Neural cell (in vitro differentiated cells): ENCODE results near the gene SUPT4H1. TPM values are rescaled to one million over a fixed set of nuclear protein-coding genes. Genes with fewer than 3 reads are reported as not detected.

Experiments
- H2AFZ ChIP-seq: fragments of 200-600, 300-800 bp; sonication (generic), shearing (Covaris generic); 2 replicates; pipeline ENCODE4 v1.6.0; 2014; ENCODE audit warnings: low read depth, mild to moderate bottlenecking, antibody characterized with exemption, low read length, moderate library complexity
- H3F3A ChIP-seq: fragments of 200-600 bp; shearing (Covaris generic); 2 replicates; pipeline ENCODE4 v1.6.1; 2016; ENCODE audit warnings: mild to moderate bottlenecking, moderate library complexity, mixed read lengths, antibody characterized with exemption, low read length; ENCODE audit not compliant: insufficient read depth, poor library complexity, severe bottlenecking
- H3K27ac ChIP-seq: fragments of 200-600, 300-800 bp; sonication (generic), shearing (Covaris generic); 2 replicates; pipeline ENCODE4 v1.5.1; 2014; ENCODE audit warnings: mild to moderate bottlenecking, low read length, moderate library complexity
- H3K27me3 ChIP-seq: fragments of 300-800, 200-600 bp; sonication (generic), shearing (Covaris generic); 2 replicates; pipeline ENCODE4 v1.6.0; 2014; ENCODE audit warnings: mild to moderate bottlenecking, low read depth, low read length, moderate library complexity; ENCODE audit not compliant: insufficient read depth
- H3K36me3 ChIP-seq: fragments of 300-800, 200-600 bp; sonication (generic), shearing (Covaris generic); 2 replicates; pipeline ENCODE4 v1.5.1; 2014; ENCODE audit warnings: mild to moderate bottlenecking, antibody characterized with exemption, low read length, moderate library complexity; ENCODE audit not compliant: insufficient read depth
- H3K4me2 ChIP-seq: fragments of 300-800, 200-600 bp; sonication (generic), shearing (Covaris generic); 2 replicates; pipeline ENCODE4 v1.6.0; 2014; ENCODE audit warnings: mild to moderate bottlenecking, low read length
- H3K4me3 ChIP-seq: fragments of 300-800, 200-600 bp; sonication (generic), shearing (Covaris generic); 2 replicates; pipeline ENCODE4 v1.5.1; 2014; ENCODE audit warnings: mild to moderate bottlenecking, low read length, moderate library complexity
- H3K79me2 ChIP-seq: fragments of 200-600 bp; shearing (Covaris generic); replicated peaks from 2 replicates; pipeline ENCODE4 v1.6.0; 2014; ENCODE audit warnings: mild to moderate bottlenecking, low read length, moderate library complexity; ENCODE audit not compliant: insufficient read depth
- H3K9ac ChIP-seq: fragments of 300-800, 200-600 bp; sonication (generic), shearing (Covaris generic); 2 replicates; pipeline ENCODE4 v1.6.1; 2016; ENCODE audit warnings: mild to moderate bottlenecking, low read length, mixed read lengths
- H3K9me2 ChIP-seq: fragments of 200-600 bp; shearing (Covaris generic); 2 replicates; pipeline ENCODE4 v1.6.1; 2016; ENCODE audit warnings: mild to moderate bottlenecking, low read length, mixed read lengths; ENCODE audit not compliant: insufficient read depth
- H3K9me3 ChIP-seq: fragments of 200-600, 300-800 bp; sonication (generic), shearing (Covaris generic); 2 replicates; pipeline ENCODE4 v1.6.1; 2016; ENCODE audit warnings: mild to moderate bottlenecking, mixed run types, low read length, moderate library complexity, mixed read lengths
- H4K20me1 ChIP-seq: fragments of 200-600 bp; shearing (Covaris generic); 2 replicates; pipeline ENCODE4 v1.6.1; 2016; ENCODE audit warnings: mild to moderate bottlenecking, mixed run types; ENCODE audit not compliant: insufficient read depth
- EZH2 ChIP-seq: fragments of 200-600, 300-800 bp; shearing (Covaris generic), sonication (generic); IDR thresholded peaks from 2 replicates; pipeline ENCODE4 v1.6.1; 2014; ENCODE audit warnings: antibody characterized with exemption, low read length, borderline replicate concordance, mild to moderate bottlenecking; ENCODE audit not compliant: insufficient read depth, poor library complexity, severe bottlenecking
- MXI1 ChIP-seq: fragments of 450-650 bp; conservative IDR thresholded peaks from 2 replicates; pipeline ENCODE4 v1.6.1; 2014; ENCODE audit warnings: antibody characterized with exemption, mild to moderate bottlenecking; ENCODE audit not compliant: poor library complexity, severe bottlenecking
- POLR2AphosphoS5 ChIP-seq: IDR thresholded peaks from 2 replicates; pipeline ENCODE4 v1.6.1; 2012
- SMC3 ChIP-seq: fragments of 450-650 bp; conservative IDR thresholded peaks from 2 replicates; pipeline ENCODE4 v1.6.1; 2014; ENCODE audit warnings: antibody characterized with exemption, mild to moderate bottlenecking, moderate library complexity; ENCODE audit not compliant: poor library complexity
- TAF1 ChIP-seq: IDR thresholded peaks from 2 replicates; pipeline ENCODE4 v1.6.1; 2012; ENCODE audit warnings: low read depth
- polyA plus RNA-seq: library from polyadenylated mRNA; depleted of rRNA; stranded (reverse); fragments of >200 nt; gene quantifications from 2 replicates; pipeline ENCODE4 v1.2.3, GENCODE V29; 2014
- TF ChIP-seq, protein P1 (sequence below): fragments of 450-650 bp; IDR thresholded peaks from 2 replicates; pipeline ENCODE4 v1.5.1; 2014; ENCODE audit warnings: antibody characterized with exemption, mild to moderate bottlenecking, moderate library complexity; ENCODE audit not compliant: poor library complexity, severe bottlenecking
- TF ChIP-seq, protein P2 (sequence below): IDR thresholded peaks from 2 replicates; pipeline ENCODE4 v1.6.1; 2012; ENCODE audit warnings: borderline replicate concordance

SUPT4H1 gene
- polyA plus RNA-seq, 1 donor from 2014 or later = 109 TPM

DNA sequence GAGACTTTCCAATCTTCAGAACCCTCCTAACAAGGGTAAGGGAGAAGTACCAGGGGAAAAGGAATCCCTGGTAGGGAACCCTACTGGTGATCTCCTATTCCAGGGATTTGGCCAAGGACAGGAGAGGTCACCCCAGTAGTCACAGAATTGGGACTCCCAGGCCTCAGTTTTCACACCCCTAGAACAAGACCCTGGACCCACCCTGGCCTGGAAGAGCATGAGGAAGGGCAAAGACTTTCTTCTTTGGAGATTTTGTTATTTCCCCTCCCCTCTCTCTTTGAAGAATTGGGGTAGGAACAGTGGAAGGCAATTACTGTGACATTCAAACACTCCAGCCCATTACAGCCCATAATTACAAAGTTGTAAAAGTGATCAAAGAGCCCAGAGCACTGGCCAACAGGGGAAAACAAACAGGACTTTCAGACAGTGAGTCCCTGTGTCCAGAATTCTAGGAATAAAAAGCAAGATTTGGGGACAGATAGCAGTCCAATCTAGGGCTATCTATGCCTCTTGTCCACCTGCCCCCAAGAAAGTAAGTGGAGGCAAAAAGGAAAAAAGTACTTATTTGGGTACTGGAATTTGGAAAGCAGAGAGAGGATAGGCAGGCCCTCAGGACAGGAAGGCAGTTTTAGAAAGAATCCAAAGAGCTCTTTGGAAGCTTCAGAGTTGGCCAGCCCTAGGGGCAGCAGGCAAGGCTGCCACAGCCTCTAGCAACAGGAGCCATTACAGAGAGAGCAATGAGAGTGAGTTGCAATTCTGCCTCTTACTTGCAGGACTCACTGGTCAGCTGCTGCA lies 13.4 kb upstream of the SUPT4H1 start:
- H2AFZ ChIP-seq = no peak overlapping the region
- no peak overlapping the region for H3K4me3 ChIP-seq
- H3K9me3 ChIP-seq = no peaks in the 10 kb centered on the region
- no peak overlapping the region for H3K27ac ChIP-seq
- no peaks in the 10 kb centered on the region for H3F3A ChIP-seq
- no peaks in the 10 kb centered on the region for H3K79me2 ChIP-seq
- H3K36me3 ChIP-seq = no peaks in the 10 kb centered on the region
- no peak for TF ChIP-seq TAF1
- TF ChIP-seq POLR2AphosphoS5 = no peak
- TF ChIP-seq, protein P1, sequence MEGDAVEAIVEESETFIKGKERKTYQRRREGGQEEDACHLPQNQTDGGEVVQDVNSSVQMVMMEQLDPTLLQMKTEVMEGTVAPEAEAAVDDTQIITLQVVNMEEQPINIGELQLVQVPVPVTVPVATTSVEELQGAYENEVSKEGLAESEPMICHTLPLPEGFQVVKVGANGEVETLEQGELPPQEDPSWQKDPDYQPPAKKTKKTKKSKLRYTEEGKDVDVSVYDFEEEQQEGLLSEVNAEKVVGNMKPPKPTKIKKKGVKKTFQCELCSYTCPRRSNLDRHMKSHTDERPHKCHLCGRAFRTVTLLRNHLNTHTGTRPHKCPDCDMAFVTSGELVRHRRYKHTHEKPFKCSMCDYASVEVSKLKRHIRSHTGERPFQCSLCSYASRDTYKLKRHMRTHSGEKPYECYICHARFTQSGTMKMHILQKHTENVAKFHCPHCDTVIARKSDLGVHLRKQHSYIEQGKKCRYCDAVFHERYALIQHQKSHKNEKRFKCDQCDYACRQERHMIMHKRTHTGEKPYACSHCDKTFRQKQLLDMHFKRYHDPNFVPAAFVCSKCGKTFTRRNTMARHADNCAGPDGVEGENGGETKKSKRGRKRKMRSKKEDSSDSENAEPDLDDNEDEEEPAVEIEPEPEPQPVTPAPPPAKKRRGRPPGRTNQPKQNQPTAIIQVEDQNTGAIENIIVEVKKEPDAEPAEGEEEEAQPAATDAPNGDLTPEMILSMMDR = no peak
- H3K27me3 ChIP-seq = no peaks in the 10 kb centered on the region
- H4K20me1 ChIP-seq = no peaks in the 10 kb centered on the region
- H3K9ac ChIP-seq = no peak overlapping the region
- H3K4me2 ChIP-seq = no peak overlapping the region
- no peaks in the 10 kb centered on the region for H3K9me2 ChIP-seq

DNA sequence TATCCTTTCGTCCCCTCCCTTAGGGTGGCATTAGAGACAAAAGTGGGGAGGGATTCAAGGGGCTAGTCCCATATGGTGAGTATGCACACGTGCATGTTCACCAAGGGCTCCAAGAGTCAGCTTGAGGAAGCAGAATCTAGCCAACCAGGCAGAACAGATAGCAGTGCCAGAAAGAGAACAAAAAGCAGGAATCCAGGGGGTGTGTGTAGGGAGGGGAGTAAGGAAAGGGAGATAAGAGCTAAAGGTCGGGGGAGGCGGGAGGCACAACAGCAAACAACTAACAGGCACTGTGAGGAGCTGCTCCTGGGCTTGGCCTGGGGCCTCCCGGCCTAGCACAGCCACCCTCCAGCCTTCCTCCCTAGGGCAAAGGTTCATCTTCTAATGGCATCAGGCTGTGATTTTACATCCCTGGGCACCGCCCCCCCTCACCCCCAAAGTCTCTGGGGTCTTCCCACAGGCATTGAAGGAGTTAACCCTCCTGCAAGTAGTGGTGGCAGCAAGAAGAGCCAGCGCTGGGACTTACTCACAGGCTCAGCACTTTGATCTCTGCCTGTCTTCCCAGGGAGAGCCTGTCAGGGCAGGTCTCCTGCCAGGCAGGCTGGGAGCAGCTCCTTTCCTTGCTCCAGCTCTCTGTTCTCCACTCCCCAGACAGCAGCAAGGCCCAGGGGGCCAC lies 12.4 kb upstream of the SUPT4H1 start:
- no peaks in the 10 kb centered on the region for H3K79me2 ChIP-seq
- no peak overlapping the region for H3K4me2 ChIP-seq
- TF ChIP-seq POLR2AphosphoS5 (no peak), SMC3 (no peak), MXI1 (no peak), EZH2 (no peak)
- TF ChIP-seq, protein P2, sequence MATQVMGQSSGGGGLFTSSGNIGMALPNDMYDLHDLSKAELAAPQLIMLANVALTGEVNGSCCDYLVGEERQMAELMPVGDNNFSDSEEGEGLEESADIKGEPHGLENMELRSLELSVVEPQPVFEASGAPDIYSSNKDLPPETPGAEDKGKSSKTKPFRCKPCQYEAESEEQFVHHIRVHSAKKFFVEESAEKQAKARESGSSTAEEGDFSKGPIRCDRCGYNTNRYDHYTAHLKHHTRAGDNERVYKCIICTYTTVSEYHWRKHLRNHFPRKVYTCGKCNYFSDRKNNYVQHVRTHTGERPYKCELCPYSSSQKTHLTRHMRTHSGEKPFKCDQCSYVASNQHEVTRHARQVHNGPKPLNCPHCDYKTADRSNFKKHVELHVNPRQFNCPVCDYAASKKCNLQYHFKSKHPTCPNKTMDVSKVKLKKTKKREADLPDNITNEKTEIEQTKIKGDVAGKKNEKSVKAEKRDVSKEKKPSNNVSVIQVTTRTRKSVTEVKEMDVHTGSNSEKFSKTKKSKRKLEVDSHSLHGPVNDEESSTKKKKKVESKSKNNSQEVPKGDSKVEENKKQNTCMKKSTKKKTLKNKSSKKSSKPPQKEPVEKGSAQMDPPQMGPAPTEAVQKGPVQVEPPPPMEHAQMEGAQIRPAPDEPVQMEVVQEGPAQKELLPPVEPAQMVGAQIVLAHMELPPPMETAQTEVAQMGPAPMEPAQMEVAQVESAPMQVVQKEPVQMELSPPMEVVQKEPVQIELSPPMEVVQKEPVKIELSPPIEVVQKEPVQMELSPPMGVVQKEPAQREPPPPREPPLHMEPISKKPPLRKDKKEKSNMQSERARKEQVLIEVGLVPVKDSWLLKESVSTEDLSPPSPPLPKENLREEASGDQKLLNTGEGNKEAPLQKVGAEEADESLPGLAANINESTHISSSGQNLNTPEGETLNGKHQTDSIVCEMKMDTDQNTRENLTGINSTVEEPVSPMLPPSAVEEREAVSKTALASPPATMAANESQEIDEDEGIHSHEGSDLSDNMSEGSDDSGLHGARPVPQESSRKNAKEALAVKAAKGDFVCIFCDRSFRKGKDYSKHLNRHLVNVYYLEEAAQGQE = no peak
- TF ChIP-seq, protein P1 = no peak
- H3K36me3 ChIP-seq = no peaks in the 10 kb centered on the region
- no peak overlapping the region for H2AFZ ChIP-seq
- no peak overlapping the region for H3K4me3 ChIP-seq
- H3K9ac ChIP-seq = no peak overlapping the region
- no peaks in the 10 kb centered on the region for H3K27me3 ChIP-seq
- H3F3A ChIP-seq = no peaks in the 10 kb centered on the region
- H3K27ac ChIP-seq = no peak overlapping the region
- H3K9me2 ChIP-seq = no peaks in the 10 kb centered on the region
- no peaks in the 10 kb centered on the region for H4K20me1 ChIP-seq
- no peaks in the 10 kb centered on the region for H3K9me3 ChIP-seq
